HEK293 (cell line): ENCODE measurements around the gene LTBP1.

Source experiments
- CTCF ChIA-PET: fragments of 350-600 bp; formaldehyde crosslinking; extraction: SDS; loops from one replicate; lab custom pipeline; 2021; ENCODE audit warnings: antibody characterized with exemption; lab: Yijun Ruan, JAX
- POLR2A ChIA-PET: fragments of 300-600 bp; formaldehyde crosslinking; extraction: SDS; loops from one replicate; lab custom pipeline; 2020; ENCODE audit warnings: antibody characterized with exemption, inconsistent platforms; lab: Yijun Ruan, JAX
- H3K27ac ChIP-seq: fragments of 200-500 bp; sonication (Bioruptor generic); 2 replicates; pipeline ENCODE4 v1.5.1; 2014; ENCODE audit warnings: low read depth, low read length, control low read depth, inconsistent platforms; ENCODE audit errors: extremely low read depth
- H3K36me3 ChIP-seq, 2 experiments: fragments of 200-500 bp in 1 of 2; sonication (Bioruptor generic) in 1 of 2; 1 replicate in 1 of 2; 2 replicates in 1 of 2; pipeline ENCODE4 v1.5.1; 2014 to 2017; ENCODE audit warnings: inconsistent platforms in 2 of 2, low read length in 2 of 2; ENCODE audit not compliant: control insufficient read depth in 2 of 2, insufficient read depth in 1 of 2
- H3K4me1 ChIP-seq: fragments of 200-500 bp; sonication (Bioruptor generic); 2 replicates; pipeline ENCODE4 v1.5.1; 2014; ENCODE audit warnings: mild to moderate bottlenecking, low read length, inconsistent platforms; ENCODE audit not compliant: control insufficient read depth, insufficient read depth
- H3K4me3 ChIP-seq: 2 replicates; pipeline ENCODE4 v1.5.1; 2011; ENCODE audit warnings: low read depth, mild to moderate bottlenecking, control low read depth, low read length, moderate library complexity
- H3K9me3 ChIP-seq: fragments of 200-500 bp; sonication (Bioruptor generic); 2 replicates; pipeline ENCODE4 v1.5.1; 2014; ENCODE audit warnings: low read depth, low read length, inconsistent platforms; ENCODE audit not compliant: control insufficient read depth, insufficient read depth
- HOXC10 ChIP-seq: sonication (generic); formaldehyde crosslinking; IDR thresholded peaks from 2 replicates; pipeline ENCODE4 v1.8.1; 2023; ENCODE audit warnings: mild to moderate bottlenecking, missing genetic modification reagents
- KLF10 ChIP-seq: fragments of 450-650 bp; IDR thresholded peaks from 2 replicates; pipeline ENCODE4 v1.5.1; 2018; ENCODE audit warnings: missing biosample characterization, mild to moderate bottlenecking, missing genetic modification characterization
- SALL2 ChIP-seq: fragments of 450-650 bp; formaldehyde crosslinking; IDR thresholded peaks from 2 replicates; pipeline ENCODE4 v1.5.0; 2017; ENCODE audit warnings: missing biosample characterization, mild to moderate bottlenecking, missing genetic modification characterization, borderline replicate concordance
- SP7 ChIP-seq: fragments of 450-650 bp; formaldehyde crosslinking; IDR thresholded peaks from 2 replicates; pipeline ENCODE4 v1.5.1; 2016; ENCODE audit warnings: missing biosample characterization, missing genetic modification characterization
- ZFHX2 ChIP-seq: fragments of 450-650 bp; formaldehyde crosslinking; conservative IDR thresholded peaks from 2 replicates; pipeline ENCODE4 v1.5.1; 2016; ENCODE audit warnings: missing biosample characterization, missing genetic modification characterization
- ZNF112 ChIP-seq: fragments of 450-650 bp; formaldehyde crosslinking; IDR thresholded peaks from 2 replicates; pipeline ENCODE4 v1.5.0; 2017; ENCODE audit warnings: missing biosample characterization, missing genetic modification characterization
- ZNF23 ChIP-seq: fragments of 450-650 bp; formaldehyde crosslinking; IDR thresholded peaks from 2 replicates; pipeline ENCODE4 v1.5.1; 2016; ENCODE audit warnings: missing biosample characterization, missing genetic modification characterization, borderline replicate concordance
- ZNF292 ChIP-seq: fragments of 450-650 bp; formaldehyde crosslinking; IDR thresholded peaks from 2 replicates; pipeline ENCODE4 v1.5.1; 2016; ENCODE audit warnings: low read depth, missing biosample characterization, missing genetic modification characterization, borderline replicate concordance
- ZNF544 ChIP-seq: fragments of 450-650 bp; formaldehyde crosslinking; IDR thresholded peaks from 2 replicates; pipeline ENCODE4 v1.5.0; 2017; ENCODE audit warnings: missing biosample characterization, missing genetic modification characterization
- ZNF610 ChIP-seq: fragments of 450-650 bp; formaldehyde crosslinking; IDR thresholded peaks from 2 replicates; pipeline ENCODE4 v1.5.1; 2016; ENCODE audit warnings: missing biosample characterization, missing genetic modification characterization, borderline replicate concordance
- ZNF664 ChIP-seq: fragments of 450-650 bp; formaldehyde crosslinking; IDR thresholded peaks from 2 replicates; pipeline ENCODE4 v1.5.1; 2016; ENCODE audit warnings: missing biosample characterization, missing genetic modification characterization
- ZNF677 ChIP-seq: fragments of 450-650 bp; IDR thresholded peaks from 2 replicates; pipeline ENCODE4 v1.5.0; 2018; ENCODE audit warnings: missing biosample characterization, mild to moderate bottlenecking, missing genetic modification characterization, moderate library complexity
- ZSCAN16 ChIP-seq: fragments of 450-650 bp; formaldehyde crosslinking; IDR thresholded peaks from 2 replicates; pipeline ENCODE4 v1.5.1; 2016; ENCODE audit warnings: missing biosample characterization, missing genetic modification characterization
- TF ChIP-seq, protein P1 (sequence below): fragments of 450-650 bp; formaldehyde crosslinking; IDR thresholded peaks from 2 replicates; pipeline ENCODE4 v1.5.1; 2016; ENCODE audit warnings: missing biosample characterization, missing genetic modification characterization, borderline replicate concordance
- TF ChIP-seq, protein P2 (sequence below): fragments of 450-650 bp; formaldehyde crosslinking; IDR thresholded peaks from 2 replicates; pipeline ENCODE4 v1.5.1; 2016; ENCODE audit warnings: missing biosample characterization, missing genetic modification characterization
- TF ChIP-seq, protein P3 (sequence below): IDR thresholded peaks from 2 replicates; pipeline ENCODE4 v1.6.1; 2011; ENCODE audit warnings: mild to moderate bottlenecking, low read depth, low read length, borderline replicate concordance

Gene LTBP1

DNA sequence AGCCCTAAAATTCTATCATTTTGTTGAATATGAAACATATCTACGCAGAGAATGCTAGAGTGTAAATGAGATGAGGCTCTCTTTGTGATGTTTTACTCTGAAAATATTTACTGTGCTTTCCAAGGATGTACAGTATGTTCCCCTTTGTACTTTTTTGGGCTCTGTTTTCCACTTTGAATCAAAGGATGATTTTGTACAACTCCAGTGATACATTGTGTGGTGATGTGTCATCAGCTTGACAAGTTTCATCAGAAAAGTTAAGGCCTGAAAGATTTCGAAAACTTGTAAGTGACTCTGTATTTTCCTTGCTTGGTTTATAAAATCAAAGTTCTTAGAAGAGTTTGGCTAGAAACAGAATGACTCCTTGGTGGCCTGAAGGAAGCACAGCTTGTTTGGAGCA, 206.3 kb downstream of the LTBP1 start:
- no peaks in the 10 kb centered on the region for H3K36me3 ChIP-seq
- POLR2A ChIA-PET: no interaction called here

DNA sequence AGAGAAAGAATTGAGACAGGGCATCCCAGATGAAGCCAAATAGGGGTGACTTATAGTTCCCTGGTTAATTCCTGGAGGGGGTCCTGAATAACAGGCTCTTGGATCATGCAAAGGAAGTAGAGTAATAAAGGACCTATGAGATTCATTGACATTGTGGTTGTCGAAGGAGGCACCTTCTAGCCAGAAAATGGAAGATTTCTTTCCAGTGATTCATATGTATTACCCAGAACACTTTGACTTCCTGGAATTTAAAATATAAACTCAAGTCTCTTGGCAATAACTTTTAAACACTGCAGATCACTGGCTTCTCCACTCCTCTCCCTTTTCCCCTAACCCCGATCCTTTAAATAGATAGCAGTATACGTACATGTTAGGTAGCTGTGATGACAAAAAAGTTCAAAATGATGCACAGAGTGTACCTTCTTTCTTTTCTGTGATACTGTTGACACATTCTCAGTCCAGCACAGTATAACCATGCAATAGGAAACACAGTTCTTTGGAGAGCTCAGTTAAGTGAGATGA, 211.8 kb downstream of the LTBP1 start:
- no peaks in the 10 kb centered on the region for H3K9me3 ChIP-seq
- no peaks in the 10 kb centered on the region for H3K36me3 ChIP-seq
- H3K4me3 ChIP-seq: no peak overlapping the region
- CTCF ChIA-PET: interaction anchor here (0.6 to 1.3 kb wide), 2 partner anchors 11 to 21 kb away, joined by 3 to 4 read pairs; no protein-coding TSS in a partner anchor
- POLR2A ChIA-PET: no interaction called here
- TF ChIP-seq, protein P1, sequence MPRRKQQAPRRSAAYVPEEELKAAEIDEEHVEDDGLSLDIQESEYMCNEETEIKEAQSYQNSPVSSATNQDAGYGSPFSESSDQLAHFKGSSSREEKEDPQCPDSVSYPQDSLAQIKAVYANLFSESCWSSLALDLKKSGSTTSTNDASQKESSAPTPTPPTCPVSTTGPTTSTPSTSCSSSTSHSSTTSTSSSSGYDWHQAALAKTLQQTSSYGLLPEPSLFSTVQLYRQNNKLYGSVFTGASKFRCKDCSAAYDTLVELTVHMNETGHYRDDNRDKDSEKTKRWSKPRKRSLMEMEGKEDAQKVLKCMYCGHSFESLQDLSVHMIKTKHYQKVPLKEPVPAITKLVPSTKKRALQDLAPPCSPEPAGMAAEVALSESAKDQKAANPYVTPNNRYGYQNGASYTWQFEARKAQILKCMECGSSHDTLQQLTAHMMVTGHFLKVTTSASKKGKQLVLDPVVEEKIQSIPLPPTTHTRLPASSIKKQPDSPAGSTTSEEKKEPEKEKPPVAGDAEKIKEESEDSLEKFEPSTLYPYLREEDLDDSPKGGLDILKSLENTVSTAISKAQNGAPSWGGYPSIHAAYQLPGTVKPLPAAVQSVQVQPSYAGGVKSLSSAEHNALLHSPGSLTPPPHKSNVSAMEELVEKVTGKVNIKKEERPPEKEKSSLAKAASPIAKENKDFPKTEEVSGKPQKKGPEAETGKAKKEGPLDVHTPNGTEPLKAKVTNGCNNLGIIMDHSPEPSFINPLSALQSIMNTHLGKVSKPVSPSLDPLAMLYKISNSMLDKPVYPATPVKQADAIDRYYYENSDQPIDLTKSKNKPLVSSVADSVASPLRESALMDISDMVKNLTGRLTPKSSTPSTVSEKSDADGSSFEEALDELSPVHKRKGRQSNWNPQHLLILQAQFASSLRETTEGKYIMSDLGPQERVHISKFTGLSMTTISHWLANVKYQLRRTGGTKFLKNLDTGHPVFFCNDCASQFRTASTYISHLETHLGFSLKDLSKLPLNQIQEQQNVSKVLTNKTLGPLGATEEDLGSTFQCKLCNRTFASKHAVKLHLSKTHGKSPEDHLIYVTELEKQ: no peak
- no peak for TF ChIP-seq ZNF23
- TF ChIP-seq, protein P2, sequence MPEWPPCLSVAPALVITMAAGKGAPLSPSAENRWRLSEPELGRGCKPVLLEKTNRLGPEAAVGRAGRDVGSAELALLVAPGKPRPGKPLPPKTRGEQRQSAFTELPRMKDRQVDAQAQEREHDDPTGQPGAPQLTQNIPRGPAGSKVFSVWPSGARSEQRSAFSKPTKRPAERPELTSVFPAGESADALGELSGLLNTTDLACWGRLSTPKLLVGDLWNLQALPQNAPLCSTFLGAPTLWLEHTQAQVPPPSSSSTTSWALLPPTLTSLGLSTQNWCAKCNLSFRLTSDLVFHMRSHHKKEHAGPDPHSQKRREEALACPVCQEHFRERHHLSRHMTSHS: no peak
- no peaks in the 10 kb centered on the region for H3K4me1 ChIP-seq
- H3K27ac ChIP-seq: no peak overlapping the region

More for the DNA sequence above, 206.3 kb downstream of the LTBP1 start:
- CTCF ChIA-PET: no interaction called here
- H3K4me1 ChIP-seq: no peaks in the 10 kb centered on the region
- TF ChIP-seq ZNF544 (no peak), ZNF664 (tag by site-specific recombination) (no peak), SALL2 (tag by site-specific recombination) (no peak), SP7 (no peak), ZSCAN16 (tag by site-specific recombination) (no peak), ZNF112 (no peak), ZNF677 (no peak), ZNF292 (tag by site-specific recombination) (no peak), KLF10 (tag by site-specific recombination) (no peak)
- TF ChIP-seq, all 188 proteins: peak for 0
- Histone ChIP-seq H3K9me3 (no peaks in the 10 kb centered on the region), H3K4me3 (no peak overlapping the region), H3K27ac (no peak overlapping the region)

DNA sequence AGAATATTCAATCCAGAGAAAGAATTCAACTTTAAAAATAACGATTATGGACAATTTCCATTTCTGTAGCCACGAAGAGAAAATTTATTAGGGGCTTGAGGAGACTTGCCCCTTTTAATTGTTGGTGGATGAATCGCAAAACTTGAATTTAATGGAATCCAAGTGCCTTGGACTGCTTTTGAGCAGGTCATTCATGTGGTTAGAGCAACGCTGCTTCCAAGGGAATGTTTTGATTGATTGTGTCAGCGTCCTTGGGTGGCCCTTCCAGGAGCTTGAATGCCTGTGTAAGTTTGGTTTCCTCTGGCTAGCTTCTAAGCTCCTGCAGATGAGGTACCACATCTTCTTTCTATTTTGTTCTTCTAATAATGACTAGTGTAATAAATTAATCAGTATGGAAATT, 213.4 kb downstream of the LTBP1 start:
- Histone ChIP-seq H3K9me3 (no peaks in the 10 kb centered on the region), H3K4me1 (no peaks in the 10 kb centered on the region), H3K4me3 (no peak overlapping the region), H3K27ac (no peak overlapping the region), H3K36me3 (no peaks in the 10 kb centered on the region)
- TF ChIP-seq ZFHX2 (no peak), HOXC10 (CRISPR knock-in tag) (no peak), ZNF610 (tag by site-specific recombination) (no peak), ZNF23 (no peak)
- TF ChIP-seq, protein P3, sequence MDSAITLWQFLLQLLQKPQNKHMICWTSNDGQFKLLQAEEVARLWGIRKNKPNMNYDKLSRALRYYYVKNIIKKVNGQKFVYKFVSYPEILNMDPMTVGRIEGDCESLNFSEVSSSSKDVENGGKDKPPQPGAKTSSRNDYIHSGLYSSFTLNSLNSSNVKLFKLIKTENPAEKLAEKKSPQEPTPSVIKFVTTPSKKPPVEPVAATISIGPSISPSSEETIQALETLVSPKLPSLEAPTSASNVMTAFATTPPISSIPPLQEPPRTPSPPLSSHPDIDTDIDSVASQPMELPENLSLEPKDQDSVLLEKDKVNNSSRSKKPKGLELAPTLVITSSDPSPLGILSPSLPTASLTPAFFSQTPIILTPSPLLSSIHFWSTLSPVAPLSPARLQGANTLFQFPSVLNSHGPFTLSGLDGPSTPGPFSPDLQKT: no peak
- ChIA-PET POLR2A (no interaction called here), CTCF (no interaction called here)
